LNCaP clone FGC (cell line): ENCODE data around the gene AXDND1.

Experiments
- DNase-seq: peaks from one replicate; pipeline ENCODE4 v3.0.0-alpha.2; 2011; ENCODE audit warnings: low read depth
- H3K4me3 ChIP-seq: 2 replicates; pipeline ENCODE4 v1.5.1; 2011; ENCODE audit warnings: mild to moderate bottlenecking, low read depth, low read length, control low read depth
- TF ChIP-seq, protein P1 (sequence below): IDR thresholded peaks from 2 replicates; pipeline ENCODE4 v1.5.1; 2012; ENCODE audit warnings: mild to moderate bottlenecking; ENCODE audit not compliant: control insufficient read depth, insufficient read depth; ENCODE audit errors: extremely low read depth

Gene AXDND1

GRCh38 chr1:179548666-179549367 lies 183.0 kb downstream of the AXDND1 start:
- DNase-seq, result no peak
- H3K4me3 ChIP-seq, result no peak overlapping the region
- TF ChIP-seq, protein P1, sequence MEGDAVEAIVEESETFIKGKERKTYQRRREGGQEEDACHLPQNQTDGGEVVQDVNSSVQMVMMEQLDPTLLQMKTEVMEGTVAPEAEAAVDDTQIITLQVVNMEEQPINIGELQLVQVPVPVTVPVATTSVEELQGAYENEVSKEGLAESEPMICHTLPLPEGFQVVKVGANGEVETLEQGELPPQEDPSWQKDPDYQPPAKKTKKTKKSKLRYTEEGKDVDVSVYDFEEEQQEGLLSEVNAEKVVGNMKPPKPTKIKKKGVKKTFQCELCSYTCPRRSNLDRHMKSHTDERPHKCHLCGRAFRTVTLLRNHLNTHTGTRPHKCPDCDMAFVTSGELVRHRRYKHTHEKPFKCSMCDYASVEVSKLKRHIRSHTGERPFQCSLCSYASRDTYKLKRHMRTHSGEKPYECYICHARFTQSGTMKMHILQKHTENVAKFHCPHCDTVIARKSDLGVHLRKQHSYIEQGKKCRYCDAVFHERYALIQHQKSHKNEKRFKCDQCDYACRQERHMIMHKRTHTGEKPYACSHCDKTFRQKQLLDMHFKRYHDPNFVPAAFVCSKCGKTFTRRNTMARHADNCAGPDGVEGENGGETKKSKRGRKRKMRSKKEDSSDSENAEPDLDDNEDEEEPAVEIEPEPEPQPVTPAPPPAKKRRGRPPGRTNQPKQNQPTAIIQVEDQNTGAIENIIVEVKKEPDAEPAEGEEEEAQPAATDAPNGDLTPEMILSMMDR, result no peak

GRCh38 chr1:179549368-179549700 lies 183.6 kb downstream of the AXDND1 start:
- TF ChIP-seq, protein P1, result no peak
- no peak for DNase-seq
- H3K4me3 ChIP-seq, result no peak overlapping the region

GRCh38 chr1:179550746-179551682 lies 185.2 kb downstream of the AXDND1 start:
- H3K4me3 ChIP-seq, result no peak overlapping the region
- DNase-seq, result no peak
- TF ChIP-seq, protein P1, result no peak

GRCh38 chr1:179554427-179554826 lies 188.7 kb downstream of the AXDND1 start:
- H3K4me3 ChIP-seq, result no peak overlapping the region
- TF ChIP-seq, protein P1, result no peak
- no peak for DNase-seq

DNA sequence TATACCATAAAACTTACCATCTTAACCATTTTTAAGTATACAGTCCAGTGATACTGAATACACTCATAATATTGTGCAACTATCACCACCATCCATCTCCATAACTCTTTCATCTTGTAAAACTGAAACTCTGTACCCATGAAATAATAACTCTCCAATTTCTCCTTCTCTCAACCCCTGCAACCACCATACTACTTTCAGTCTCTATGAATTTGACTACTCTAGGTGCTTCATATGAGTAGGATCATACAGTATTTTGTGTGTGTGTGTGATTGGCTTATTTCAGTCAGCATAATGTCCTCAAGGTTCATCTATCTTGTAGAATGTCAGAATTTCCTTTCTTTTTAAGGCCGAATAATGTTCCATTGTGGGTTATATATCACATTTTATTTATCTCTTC lies 192.3 kb downstream of the AXDND1 start:
- TF ChIP-seq, protein P1, result no peak
- no peak overlapping the region for H3K4me3 ChIP-seq
- no peak for DNase-seq

DNA sequence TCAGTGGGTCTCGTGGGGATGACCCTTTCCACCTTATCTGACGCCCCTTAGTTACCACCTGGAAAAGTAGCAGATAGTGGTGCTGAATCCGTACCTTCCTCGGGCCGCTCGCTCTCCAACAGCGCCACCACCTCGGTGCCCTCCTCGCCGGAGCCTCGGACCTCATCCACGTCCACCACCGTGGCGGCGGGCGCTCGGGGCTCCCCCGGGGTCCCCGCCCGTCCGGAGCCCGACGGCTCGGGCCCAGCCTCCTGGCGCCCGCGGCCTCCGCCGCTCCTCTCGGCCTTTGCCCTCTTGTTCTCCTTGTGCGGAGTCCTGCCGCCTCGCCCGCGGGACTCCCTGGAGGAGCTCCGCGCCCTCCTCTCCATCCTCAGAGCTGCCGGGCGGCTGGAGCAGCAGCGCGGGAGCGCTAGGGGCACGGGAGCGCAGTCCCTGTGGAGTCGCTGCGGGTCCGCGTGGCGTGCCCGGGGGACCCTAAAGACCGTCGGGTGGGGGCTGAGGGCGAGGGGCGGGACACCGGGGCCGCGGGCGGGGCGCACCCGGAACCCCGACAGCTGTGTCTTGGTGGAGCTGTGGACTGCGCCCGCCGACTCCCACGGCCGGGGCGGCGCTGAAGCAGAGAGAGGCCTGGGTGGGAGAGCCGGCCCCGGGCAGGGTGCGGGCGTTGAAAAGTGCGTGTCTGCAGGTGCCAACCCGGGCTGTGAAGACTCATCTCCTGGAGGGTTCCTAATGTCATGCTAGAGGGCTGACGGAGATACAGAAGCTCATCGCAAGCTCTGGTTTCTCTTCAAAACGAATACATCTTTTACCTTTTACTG lies 209.9 kb downstream of the AXDND1 start, which contains the start of gene NPHS2:
NPHS2 (minus strand) TSS at position 452 of the 818 bp plus-strand sequence; CDS start at position 368, 84 bp downstream.
- H3K4me3 ChIP-seq, result no peak within 1 kb of the TSS
- DNase-seq, result no peak
- TF ChIP-seq, protein P1, result no peak
